Endothelial cell of umbilical vein (primary cell): ENCODE measurements around the gene SCAMP5. TPM values are rescaled to one million over a fixed set of nuclear protein-coding genes. Genes with fewer than 3 reads are reported as not detected.

Source experiments
- BruUV-seq: library from RNA; stranded (reverse); fragments of 400-500 nt; replicated peaks from 2 replicates; lab custom pipeline; 2021; lab: Mats Ljungman, UMichigan
- CTCF ChIA-PET: fragments of 300-600, 350-600 bp; sonication (Branson Sonifier 250); formaldehyde crosslinking; loops from one replicate; lab custom pipeline; 2021; ENCODE audit warnings: antibody characterized with exemption, inconsistent platforms; lab: Charles Lee
- POLR2A ChIA-PET: fragments of 300-600, 350-600 bp; sonication (Branson Sonifier 250); formaldehyde crosslinking; loops from one replicate; lab custom pipeline; 2021; ENCODE audit warnings: antibody characterized with exemption, inconsistent platforms; lab: Charles Lee
- DNase-seq: peaks from one replicate; pipeline ENCODE4 v3.0.0-alpha.2; 2011; ENCODE audit warnings: low read depth, low spot score
- FAIRE-seq: peaks from 2 replicates; lab custom pipeline; 2011; peaks lifted over from hg19 to GRCh38; lab: Jason Lieb, UNC
- H2AFZ ChIP-seq: 2 replicates; pipeline ENCODE4 v1.6.0; 2012; ENCODE audit warnings: low read depth, low read length, control low read depth, inconsistent platforms
- H3K27ac ChIP-seq: 2 replicates; pipeline ENCODE4 v1.5.1; 2011; ENCODE audit warnings: low read depth, mild to moderate bottlenecking, control low read depth, low read length, moderate library complexity; ENCODE audit not compliant: insufficient read depth
- H3K27me3 ChIP-seq, 2 experiments: 2 replicates each; pipeline versions ENCODE4 v1.6.0 to v1.6.1; 2011; ENCODE audit warnings: low read length in 2 of 2, mixed read lengths in 1 of 2; ENCODE audit not compliant: control insufficient read depth in 2 of 2, insufficient read depth in 2 of 2
- H3K36me3 ChIP-seq, 2 experiments: 2 replicates in 1 of 2; 3 replicates in 1 of 2; pipeline ENCODE4 v1.5.1; 2011; ENCODE audit warnings: low read length in 2 of 2, mild to moderate bottlenecking in 1 of 2, moderate library complexity in 1 of 2; ENCODE audit not compliant: control insufficient read depth in 2 of 2, insufficient read depth in 2 of 2; ENCODE audit errors: extremely low read depth in 1 of 2
- H3K4me1 ChIP-seq: 3 replicates; pipeline ENCODE4 v1.5.1; 2011; ENCODE audit warnings: mild to moderate bottlenecking, low read length; ENCODE audit not compliant: control insufficient read depth, insufficient read depth; ENCODE audit errors: extremely low read depth
- H3K4me2 ChIP-seq: 2 replicates; pipeline ENCODE4 v1.6.1; 2011; ENCODE audit warnings: low read length, control low read depth, mixed read lengths; ENCODE audit not compliant: insufficient read depth
- H3K4me3 ChIP-seq, 3 experiments: fragments of 200-600 bp in 1 of 3; sonication (generic), shearing (Covaris generic) in 1 of 3; replicated peaks in 1 of 3; 2 replicates each; pipeline ENCODE4 v1.5.1; 2011 to 2016; ENCODE audit warnings: control low read depth in 3 of 3, low read length in 3 of 3, mild to moderate bottlenecking in 2 of 3, inconsistent platforms in 1 of 3, low read depth in 1 of 3, moderate library complexity in 1 of 3; ENCODE audit not compliant: insufficient read depth in 1 of 3
- H3K79me2 ChIP-seq: 2 replicates; pipeline ENCODE4 v1.6.0; 2012; ENCODE audit warnings: low read length, inconsistent platforms; ENCODE audit not compliant: control insufficient read depth, insufficient read depth
- H3K9ac ChIP-seq: replicated peaks from 2 replicates; pipeline ENCODE3; 2011; ENCODE audit warnings: low read length, control low read depth; ENCODE audit not compliant: insufficient read depth; ENCODE audit errors: extremely low read depth
- H3K9me1 ChIP-seq: replicated peaks from 3 replicates; pipeline ENCODE4 v1.6.0; 2011; ENCODE audit warnings: mild to moderate bottlenecking, low read length; ENCODE audit not compliant: control insufficient read depth, insufficient read depth; ENCODE audit errors: extremely low read depth
- H3K9me3 ChIP-seq: replicated peaks from 2 replicates; pipeline ENCODE4 v1.5.1; 2012; ENCODE audit warnings: low read length, inconsistent platforms; ENCODE audit not compliant: control insufficient read depth, insufficient read depth
- H4K20me1 ChIP-seq: replicated peaks from 2 replicates; pipeline ENCODE3; 2011; ENCODE audit warnings: mild to moderate bottlenecking, low read length; ENCODE audit not compliant: control insufficient read depth, insufficient read depth; ENCODE audit errors: extremely low read depth
- CTCF ChIP-seq, 2 donors: IDR thresholded peaks; 1 replicate in 1 of 2; 2 replicates in 1 of 2; pipeline ENCODE4 v1.5.1; 2011; ENCODE audit warnings: low read length in 2 of 2, mild to moderate bottlenecking in 2 of 2, moderate library complexity in 2 of 2, control low read depth in 1 of 2, inconsistent platforms in 1 of 2, low read depth in 1 of 2; ENCODE audit not compliant: insufficient read depth in 1 of 2; ENCODE audit errors: extremely low read depth in 1 of 2
- FOS ChIP-seq: IDR thresholded peaks from 2 replicates; pipeline ENCODE4 v1.6.1; 2011; ENCODE audit warnings: mild to moderate bottlenecking, low read length, moderate library complexity, borderline replicate concordance; ENCODE audit not compliant: insufficient read depth
- GATA2 ChIP-seq: IDR thresholded peaks from 2 replicates; pipeline ENCODE4 v1.7.0; 2011; ENCODE audit warnings: low read depth, mild to moderate bottlenecking, moderate library complexity, mixed read lengths, low read length; ENCODE audit not compliant: insufficient read length, insufficient read depth
- JUN ChIP-seq: IDR thresholded peaks from 2 replicates; pipeline ENCODE4 v1.6.1; 2011; ENCODE audit warnings: borderline replicate concordance, low read depth; ENCODE audit not compliant: insufficient read length, insufficient read depth
- MAX ChIP-seq: IDR thresholded peaks from 2 replicates; pipeline ENCODE4 v1.6.1; 2011; ENCODE audit not compliant: insufficient read depth, insufficient read length
- POLR2A ChIP-seq: IDR thresholded peaks from 2 replicates; pipeline ENCODE4 v1.6.1; 2012; ENCODE audit warnings: low read depth, mild to moderate bottlenecking, control low read depth, low read length
- POLR2AphosphoS5 ChIP-seq: IDR thresholded peaks from 2 replicates; pipeline ENCODE4 v1.6.1; 2012; ENCODE audit warnings: low read depth, mild to moderate bottlenecking, control low read depth, low read length, moderate library complexity; ENCODE audit not compliant: insufficient read depth
- dilution Hi-C: fragments of 300-500 bp; cut with MboI; formaldehyde crosslinking; loops from one replicate; pipeline ENCODE4 v1.15.0; 2019; ENCODE audit warnings: low sequenced_read_pairs; ENCODE audit not compliant: extremely low pct_ligation_motif_present
- intact Hi-C: fragments of 100-400 bp; cut with micrococcal nuclease; formaldehyde crosslinking; loops from one replicate; pipeline ENCODE4 v1.10.0; 2022
- polyA plus RNA-seq, 4 experiments: library from polyadenylated mRNA; depleted of rRNA in 3 of 4; stranded (reverse) in 3 of 4; unstranded in 1 of 4; fragments of >200 nt; gene quantifications; 2 replicates each; pipeline versions ENCODE4 v1.2.1 to v1.2.3, GENCODE V29; 2011 to 2012; ENCODE audit warnings: missing spikeins in 1 of 4
- total RNA-seq: library from RNA; stranded (reverse); gene quantifications from 2 replicates; pipeline ENCODE4 v1.2.3, GENCODE V29; 2021

Gene SCAMP5
- total and polyA plus RNA-seq, 2 donors (not counting 3 experiments of a cell fraction or from before 2014, with no cell fraction given): 1.9 to 6.2 TPM

- peaks cover 10% of the 10 kb centered on the region for H3K4me1 ChIP-seq
- DNase-seq (no peak), FAIRE-seq (no peak)
- dilution Hi-C loops: no loop called here
- H3K27ac ChIP-seq: no peak overlapping the region
- no peak overlapping the region for H3K4me3 ChIP-seq
- H3K9ac ChIP-seq: no peak overlapping the region
- H3K79me2 ChIP-seq: no peaks in the 10 kb centered on the region
- H3K9me1 ChIP-seq: no peaks in the 10 kb centered on the region
- H4K20me1 ChIP-seq: no peaks in the 10 kb centered on the region
- H3K9me3 ChIP-seq: no peaks in the 10 kb centered on the region
- H3K36me3 ChIP-seq: no peaks in the 10 kb centered on the region
- H2AFZ ChIP-seq: no peak overlapping the region
- TF ChIP-seq POLR2AphosphoS5 (no peak), CTCF (IDR thresholded peaks at IDR 0.05; ENCODE audit: extremely low read depth in 1 of 2, insufficient read depth in 1 of 2, low read depth in 1 of 2, low read length in 2 of 2) (no peak), MAX (no peak), FOS (no peak), JUN (no peak), GATA2 (no peak), POLR2A (no peak)
- ChIA-PET CTCF (no interaction called here), POLR2A (no interaction called here)
- H3K4me2 ChIP-seq: no peak overlapping the region
- intact Hi-C loops: no loop called here
- no TSS peak for BruUV-seq
- H3K27me3 ChIP-seq: peaks cover 6 to 12% of the 10 kb centered on the region in 2 experiments
Measured at GRCh38 chr15:75001310-75001709, 5.9 kb downstream of the SCAMP5 start.
